ENCODE results near the gene CLMN. TPM values are rescaled to one million over a fixed set of nuclear protein-coding genes. Genes with fewer than 3 reads are reported as not detected.

Gene CLMN
- total and polyA plus RNA-seq, 2 of the 8 experiments (the other 6 are each of a cell fraction or from before 2014, with no cell fraction given): 1.6 to 8.2 TPM

DNA sequence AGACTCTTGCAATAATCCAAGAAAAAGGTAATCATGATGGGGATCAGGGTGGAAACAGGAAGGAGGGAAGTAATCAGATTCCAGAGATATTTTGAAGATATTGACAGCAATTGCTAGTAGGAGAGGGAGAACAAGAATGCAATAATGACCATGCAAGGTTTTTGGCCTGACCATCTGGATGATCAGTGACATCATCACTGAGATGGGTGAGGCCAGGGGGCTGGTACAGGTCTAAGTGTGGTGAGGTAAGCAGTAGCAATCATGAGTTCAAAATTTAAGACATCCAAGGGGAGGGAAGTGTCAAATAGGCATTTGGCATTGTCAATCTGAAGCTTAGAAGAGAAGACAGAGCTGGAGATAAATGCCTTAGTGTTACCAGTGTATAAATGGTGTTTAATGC, 24.8 kb upstream of the CLMN start (continued):
- TF ChIP-seq NANOG (IDR thresholded peaks at IDR 0.05; ENCODE audit: insufficient read depth, low read depth, low read length, poor library complexity, severe bottlenecking): no peak

Measured in H1 (cell line).